ENCODE results near the gene AKT3.

DNA sequence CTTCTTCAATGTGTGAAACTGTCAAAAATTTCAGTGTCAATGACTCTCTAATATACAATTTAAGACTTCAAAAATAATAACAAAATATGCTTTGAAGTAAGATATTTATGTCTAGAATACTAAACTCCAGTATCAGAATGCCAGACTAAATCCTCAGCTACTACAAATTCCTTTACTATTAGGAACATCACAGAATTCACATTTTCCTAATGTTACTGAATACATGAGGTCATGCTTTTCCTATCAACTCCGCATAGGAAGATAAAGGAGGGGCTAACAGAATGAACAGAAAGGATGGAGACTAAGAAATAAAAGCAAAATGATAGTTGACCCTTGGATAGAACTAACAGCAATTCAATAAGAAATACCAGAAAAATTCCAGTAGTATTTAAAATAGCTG is 301.5 kb downstream of the AKT3 start:
- TF ChIP-seq POLR2A (IDR thresholded peaks at IDR 0.05), result no peak
- TF ChIP-seq, protein P1, sequence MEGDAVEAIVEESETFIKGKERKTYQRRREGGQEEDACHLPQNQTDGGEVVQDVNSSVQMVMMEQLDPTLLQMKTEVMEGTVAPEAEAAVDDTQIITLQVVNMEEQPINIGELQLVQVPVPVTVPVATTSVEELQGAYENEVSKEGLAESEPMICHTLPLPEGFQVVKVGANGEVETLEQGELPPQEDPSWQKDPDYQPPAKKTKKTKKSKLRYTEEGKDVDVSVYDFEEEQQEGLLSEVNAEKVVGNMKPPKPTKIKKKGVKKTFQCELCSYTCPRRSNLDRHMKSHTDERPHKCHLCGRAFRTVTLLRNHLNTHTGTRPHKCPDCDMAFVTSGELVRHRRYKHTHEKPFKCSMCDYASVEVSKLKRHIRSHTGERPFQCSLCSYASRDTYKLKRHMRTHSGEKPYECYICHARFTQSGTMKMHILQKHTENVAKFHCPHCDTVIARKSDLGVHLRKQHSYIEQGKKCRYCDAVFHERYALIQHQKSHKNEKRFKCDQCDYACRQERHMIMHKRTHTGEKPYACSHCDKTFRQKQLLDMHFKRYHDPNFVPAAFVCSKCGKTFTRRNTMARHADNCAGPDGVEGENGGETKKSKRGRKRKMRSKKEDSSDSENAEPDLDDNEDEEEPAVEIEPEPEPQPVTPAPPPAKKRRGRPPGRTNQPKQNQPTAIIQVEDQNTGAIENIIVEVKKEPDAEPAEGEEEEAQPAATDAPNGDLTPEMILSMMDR (IDR thresholded peaks at IDR 0.05), result no peak

Data from heart left ventricle (tissue), 13 donors.